ENCODE results near the gene KRTAP12-3.

KRTAP12-3 gene

GRCh38 chr21:44614961-44615391 lies 42.8 kb upstream of the KRTAP12-3 start:
- H2AFZ ChIP-seq (ENCODE audit: low read depth) = no peak overlapping the region
- H3K79me2 ChIP-seq (ENCODE audit: insufficient read depth, low read depth) = no peaks in the 10 kb centered on the region
- TF ChIP-seq CTCF (conservative IDR thresholded peaks at IDR 0.05; ENCODE audit: low read depth, low read length) = no peak
- H3K9ac ChIP-seq = no peak overlapping the region
- H3K36me3 ChIP-seq (ENCODE audit: insufficient read depth) = no peaks in the 10 kb centered on the region
- H3K27me3 ChIP-seq (ENCODE audit: insufficient read depth, low read depth) = peaks cover 30% of the 10 kb centered on the region
- no peaks in the 10 kb centered on the region for H3K4me1 ChIP-seq (ENCODE audit: low read depth, poor library complexity, severe bottlenecking)
- H3K27ac ChIP-seq = no peak overlapping the region
- H3K4me2 ChIP-seq = no peak overlapping the region
- H4K20me1 ChIP-seq (ENCODE audit: insufficient read depth) = no peaks in the 10 kb centered on the region
- H3K4me3 ChIP-seq (IDR thresholded peaks at IDR 0.05; ENCODE audit: insufficient read depth, low read depth, low read length) = no peak overlapping the region

- Histone ChIP-seq H3K36me3 (ENCODE audit: insufficient read depth) (no peaks in the 10 kb centered on the region), H3K27me3 (ENCODE audit: insufficient read depth, low read depth) (peaks cover 30% of the 10 kb centered on the region), H2AFZ (ENCODE audit: low read depth) (no peak overlapping the region), H3K27ac (no peak overlapping the region), H4K20me1 (ENCODE audit: insufficient read depth) (no peaks in the 10 kb centered on the region), H3K9ac (no peak overlapping the region), H3K4me2 (no peak overlapping the region), H3K4me1 (ENCODE audit: low read depth, poor library complexity, severe bottlenecking) (no peaks in the 10 kb centered on the region), H3K79me2 (ENCODE audit: insufficient read depth, low read depth) (no peaks in the 10 kb centered on the region), H3K4me3 (IDR thresholded peaks at IDR 0.05; ENCODE audit: insufficient read depth, low read depth, low read length) (no peak overlapping the region)
- no peak for TF ChIP-seq CTCF (conservative IDR thresholded peaks at IDR 0.05; ENCODE audit: low read depth, low read length)
Observed at GRCh38 chr21:44615466-44615865, 42.3 kb upstream of the KRTAP12-3 start.

GRCh38 chr21:44615911-44616590 lies 41.7 kb upstream of the KRTAP12-3 start:
- peaks cover 32% of the 10 kb centered on the region for H3K27me3 ChIP-seq (ENCODE audit: insufficient read depth, low read depth)
- no peak overlapping the region for H3K4me3 ChIP-seq (IDR thresholded peaks at IDR 0.05; ENCODE audit: insufficient read depth, low read depth, low read length)
- no peak overlapping the region for H3K4me2 ChIP-seq
- H3K27ac ChIP-seq = no peak overlapping the region
- H4K20me1 ChIP-seq (ENCODE audit: insufficient read depth) = no peaks in the 10 kb centered on the region
- H3K9ac ChIP-seq = no peak overlapping the region
- no peak for TF ChIP-seq CTCF (conservative IDR thresholded peaks at IDR 0.05; ENCODE audit: low read depth, low read length)
- H3K36me3 ChIP-seq (ENCODE audit: insufficient read depth) = no peaks in the 10 kb centered on the region
- H2AFZ ChIP-seq (ENCODE audit: low read depth) = no peak overlapping the region
- H3K4me1 ChIP-seq (ENCODE audit: low read depth, poor library complexity, severe bottlenecking) = no peaks in the 10 kb centered on the region
- no peaks in the 10 kb centered on the region for H3K79me2 ChIP-seq (ENCODE audit: insufficient read depth, low read depth)

- Histone ChIP-seq H3K27me3 (ENCODE audit: insufficient read depth, low read depth) (peaks cover 35% of the 10 kb centered on the region), H3K79me2 (ENCODE audit: insufficient read depth, low read depth) (no peaks in the 10 kb centered on the region), H3K4me3 (IDR thresholded peaks at IDR 0.05; ENCODE audit: insufficient read depth, low read depth, low read length) (no peak overlapping the region), H3K9ac (no peak overlapping the region), H2AFZ (ENCODE audit: low read depth) (no peak overlapping the region), H4K20me1 (ENCODE audit: insufficient read depth) (no peaks in the 10 kb centered on the region), H3K27ac (no peak overlapping the region), H3K36me3 (ENCODE audit: insufficient read depth) (no peaks in the 10 kb centered on the region), H3K4me1 (ENCODE audit: low read depth, poor library complexity, severe bottlenecking) (no peaks in the 10 kb centered on the region), H3K4me2 (no peak overlapping the region)
- TF ChIP-seq CTCF (conservative IDR thresholded peaks at IDR 0.05; ENCODE audit: low read depth, low read length) = no peak
Observed at GRCh38 chr21:44616591-44616926, 41.2 kb upstream of the KRTAP12-3 start.
